ENCODE data around the gene PHKG1. TPM values are rescaled to one million over a fixed set of nuclear protein-coding genes. Genes with fewer than 3 reads are reported as not detected.

PHKG1 gene
- total and polyA plus RNA-seq, 2 of the 8 experiments (the other 6 are each of a cell fraction or from before 2014, with no cell fraction given) = 0.03 to 0.61 TPM

GRCh38 chr7:56062382-56062781 lies 30.4 kb downstream of the PHKG1 start:
- Histone ChIP-seq H3K23ac (ENCODE audit: insufficient read length) (no peak overlapping the region), H4K5ac (ENCODE audit: insufficient read length, low read depth, low read length) (no peak overlapping the region), H3K4me3 (ENCODE audit: extremely low read depth in 1 of 4, insufficient read depth in 2 of 4, low read depth in 3 of 4, low read length in 4 of 4) (no peak overlapping the region), H2BK120ac (replicated peaks; ENCODE audit: low read depth, low read length) (no peak overlapping the region), H2BK5ac (ENCODE audit: low read depth, low read length) (no peak overlapping the region), H3K4ac (replicated peaks; ENCODE audit: insufficient read length, low read depth, low read length) (no peak overlapping the region), H2BK12ac (ENCODE audit: low read depth, low read length) (no peak overlapping the region), H3K18ac (ENCODE audit: extremely low read depth, low read length) (no peak overlapping the region), H3K9me3 (ENCODE audit: insufficient read depth in 2 of 2, low read depth in 1 of 2, low read length in 1 of 2) (no peaks in the 10 kb centered on the region), H4K91ac (replicated peaks; ENCODE audit: insufficient read length, low read length) (no peak overlapping the region), H2AK5ac (ENCODE audit: low read depth, low read length) (no peak overlapping the region), H4K20me1 (replicated peaks in 1 of 2; ENCODE audit: control insufficient read depth in 1 of 2, insufficient read depth in 2 of 2, low read length in 2 of 2) (no peaks in the 10 kb centered on the region), H3K9ac (replicated peaks in 1 of 4; ENCODE audit: extremely low read depth in 1 of 4, low read depth in 3 of 4, low read length in 3 of 4) (no peak overlapping the region), H4K8ac (ENCODE audit: extremely low read depth, insufficient read depth, low read length) (no peak overlapping the region), H3K14ac (ENCODE audit: insufficient read length) (no peak overlapping the region), H3K23me2 (ENCODE audit: low read depth, low read length) (no peaks in the 10 kb centered on the region), H2BK15ac (ENCODE audit: low read length) (no peak overlapping the region), H3K27ac (ENCODE audit: low read depth, low read length) (no peak overlapping the region), H2AFZ (ENCODE audit: low read length) (no peak overlapping the region), H3K4me1 (replicated peaks in 1 of 4; ENCODE audit: control insufficient read depth in 3 of 4, insufficient read depth in 4 of 4, low read length in 3 of 4) (peaks cover 0 to 6% (median 0%) of the 10 kb centered on the region in 4 experiments; a peak in 1 of 7 replicates), H2BK20ac (ENCODE audit: low read length) (no peak overlapping the region), H3K79me2 (ENCODE audit: control insufficient read depth in 1 of 2, insufficient read depth in 2 of 2, low read length in 2 of 2) (peaks cover 0 to 5% of the 10 kb centered on the region in 2 experiments; a peak in 2 of 4 replicates), H3K36me3 (ENCODE audit: control insufficient read depth in 2 of 4, insufficient read depth in 4 of 4, low read length in 3 of 4) (peaks cover 19 to 64% (median 52%) of the 10 kb centered on the region in 4 experiments), H3K4me2 (ENCODE audit: insufficient read depth in 1 of 2, low read depth in 2 of 2, low read length in 2 of 2) (no peak overlapping the region), H3K56ac (replicated peaks; ENCODE audit: insufficient read length, low read depth, low read length) (no peak overlapping the region), H3K79me1 (ENCODE audit: low read depth, low read length) (no peaks in the 10 kb centered on the region), H3K27me3 (replicated peaks in 1 of 4; ENCODE audit: control insufficient read depth in 3 of 4, extremely low read depth in 1 of 4, insufficient read depth in 3 of 4, low read length in 3 of 4) (no peaks in the 10 kb centered on the region)
- DNase-seq (ENCODE audit: low read depth in 1 of 2, low spot score in 2 of 2) = no peak
- no peak for FAIRE-seq
- WGBS, 2 experiments (ENCODE audit: extremely low coverage in 1 of 2, insufficient coverage in 1 of 2, insufficient read length in 1 of 2, insufficient replicate concordance in 2 of 2, low coverage in 1 of 2, low lambda C conversion rate in 2 of 2, missing lambda C conversion rate in 1 of 2) = 85% methylated on average over 2 of the region's 2 CpGs; no CpG with 5 or more reads in 1 of the 2 experiments
- ChIA-PET CTCF (ENCODE audit: partially characterized antibody) (interaction anchor here (0.7 to 1.2 kb wide), 2 partner anchors 12 to 59 kb away, joined by 3 to 7 read pairs; no protein-coding TSS in a partner anchor), POLR2A (ENCODE audit: partially characterized antibody) (interaction anchor here (1.1 to 44.4 kb wide), 5 partner anchors 8 to 97 kb away, joined by 3 to 869 read pairs (median 65); partner anchors contain the start of genes CCT6A and PSPH)
- TF ChIP-seq CBX8 (IDR thresholded peaks at IDR 0.05; ENCODE audit: borderline replicate concordance, low read depth, low read length) (no peak), MAFK (IDR thresholded peaks at IDR 0.05; ENCODE audit: low read depth, low read length) (no peak), HDAC2 (IDR thresholded peaks at IDR 0.05; ENCODE audit: borderline replicate concordance in 1 of 2, low read depth in 2 of 2, low read length in 2 of 2) (no peak), RNF2 (IDR thresholded peaks at IDR 0.05; ENCODE audit: borderline replicate concordance, low read depth, low read length, missing control alignments, poor library complexity, severe bottlenecking) (no peak), FOSL1 (IDR thresholded peaks at IDR 0.05; ENCODE audit: insufficient read depth, low read depth, low read length) (no peak)

Measured in H1 (cell line).